Measurements from ENCODE around the gene GALNT17.

- TF ChIP-seq CTCF (IDR thresholded peaks at IDR 0.05) (no peak), POLR2AphosphoS5 (IDR thresholded peaks at IDR 0.05) (no peak)
These were observed 365.5 kb downstream of the GALNT17 start for GRCh38 chr7:71497256-71497946.

All from breast epithelium (tissue), 3 donors.